SK-N-MC (cell line): Measurements from ENCODE around the gene ROBO4.

Experiments
- EZH2 ChIP-seq: fragments of 200-600 bp; sonication (generic); IDR thresholded peaks from one replicate; pipeline ENCODE4 v1.6.1; 2017; ENCODE audit warnings: antibody characterized with exemption
- FOXP2 ChIP-seq: optimal IDR thresholded peaks from 2 replicates; pipeline ENCODE3; 2011; ENCODE audit warnings: mild to moderate bottlenecking, moderate library complexity; ENCODE audit not compliant: insufficient read depth; ENCODE audit errors: extremely low read length, control extremely low read depth
- POLR2AphosphoS5 ChIP-seq: IDR thresholded peaks from 2 replicates; pipeline ENCODE4 v1.6.1; 2012; ENCODE audit warnings: mild to moderate bottlenecking, low read depth, low read length, borderline replicate concordance

DNA sequence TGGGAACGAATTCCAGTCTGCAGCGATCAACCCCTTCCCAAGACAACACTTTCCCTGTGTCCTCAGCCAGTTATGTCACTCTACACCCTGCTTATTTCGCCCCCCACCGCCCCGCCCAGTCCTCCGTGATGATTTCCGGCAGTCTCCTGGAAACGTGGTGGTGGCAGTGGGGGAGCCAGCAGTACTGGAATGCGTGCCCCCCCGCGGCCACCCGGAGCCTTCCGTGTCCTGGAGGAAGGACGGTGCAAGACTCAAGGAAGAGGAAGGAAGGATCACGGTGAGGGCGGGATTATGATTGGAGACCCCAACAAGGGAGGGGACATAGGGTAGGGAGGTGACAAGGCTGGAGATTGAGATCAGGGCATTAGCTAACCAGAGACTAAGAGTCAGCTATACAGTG, 28.3 kb downstream of the ROBO4 start:
- TF ChIP-seq EZH2 = no peak
- no peak for TF ChIP-seq POLR2AphosphoS5
- no peak for TF ChIP-seq FOXP2
